ENCODE measurements around the gene SLC13A4. TPM values are rescaled to one million over a fixed set of nuclear protein-coding genes. Genes with fewer than 3 reads are reported as not detected.
"Not testable (repeated sequence)": the region's sequence is repeated elsewhere in the genome, so short reads cannot be mapped to it uniquely, and the experiment has no call there.

SLC13A4 gene
- total RNA-seq = not detected in 3 replicates
- long read RNA-seq, partial matches to known transcripts = 0 of 1 reads
- long read RNA-seq, other reads (novel, unspliced or antisense) = 1 of 1 reads

- no peaks in the 10 kb centered on the region for H3K36me3 Mint-ChIP-seq (ENCODE audit: low read depth)
- H3K4me3 Mint-ChIP-seq (ENCODE audit: unreplicated experiment) = no peak within 1 kb of the TSS
- no peak for TF ChIP-seq CTCF (IDR thresholded peaks at IDR 0.05)
- H3K27ac Mint-ChIP-seq (ENCODE audit: unreplicated experiment) = no peak within 1 kb of the TSS
- DNase-seq (ENCODE audit: low spot score) = no peak
- H3K9me3 Mint-ChIP-seq (ENCODE audit: low read depth) = no peaks in the 10 kb centered on the region
- peaks cover 19% of the 10 kb centered on the region for H3K27me3 Mint-ChIP-seq (ENCODE audit: low read depth)
- H3K4me1 Mint-ChIP-seq (ENCODE audit: low read depth) = no peaks in the 10 kb centered on the region
These were observed at the start of gene SLC13A4 for GRCh38 chr7:135728136-135728669. Gene SLC13A4, minus strand, starts transcription at chr7:135728186. Its CDS starts 690 bp downstream, at chr7:135727496.

GRCh38 chr7:135775915-135776314 is 47.9 kb upstream of the SLC13A4 start:
- not testable (repeated sequence) for H3K27ac Mint-ChIP-seq (ENCODE audit: unreplicated experiment); H3K4me3 Mint-ChIP-seq (ENCODE audit: unreplicated experiment); H3K27me3 Mint-ChIP-seq (ENCODE audit: low read depth); DNase-seq (ENCODE audit: low spot score)
- Mint-ChIP-seq H3K9me3 (ENCODE audit: low read depth) (peaks cover 18% of the 10 kb centered on the region), H3K4me1 (ENCODE audit: low read depth) (peaks cover 22% of the 10 kb centered on the region), H3K36me3 (ENCODE audit: low read depth) (peaks cover 13% of the 10 kb centered on the region)

- H3K9me3 Mint-ChIP-seq (ENCODE audit: low read depth) = peaks cover 18% of the 10 kb centered on the region
- H3K4me3 Mint-ChIP-seq (ENCODE audit: unreplicated experiment) = no peak overlapping the region
- no peak for TF ChIP-seq CTCF (IDR thresholded peaks at IDR 0.05)
- peaks cover 22% of the 10 kb centered on the region for H3K4me1 Mint-ChIP-seq (ENCODE audit: low read depth)
- H3K27ac Mint-ChIP-seq (ENCODE audit: unreplicated experiment) = no peak overlapping the region
- H3K36me3 Mint-ChIP-seq (ENCODE audit: low read depth) = peaks cover 13% of the 10 kb centered on the region
- no peaks in the 10 kb centered on the region for H3K27me3 Mint-ChIP-seq (ENCODE audit: low read depth)
- no peak for DNase-seq (ENCODE audit: low spot score)
These were observed 47.2 kb upstream of the SLC13A4 start for GRCh38 chr7:135775230-135775629.

GRCh38 chr7:135774284-135774683 is 46.3 kb upstream of the SLC13A4 start:
- H3K27ac Mint-ChIP-seq (ENCODE audit: unreplicated experiment) = peak overlapping the region; percentile 70
- peaks cover 22% of the 10 kb centered on the region for H3K4me1 Mint-ChIP-seq (ENCODE audit: low read depth)
- H3K27me3 Mint-ChIP-seq (ENCODE audit: low read depth) = no peaks in the 10 kb centered on the region
- H3K36me3 Mint-ChIP-seq (ENCODE audit: low read depth) = peaks cover 13% of the 10 kb centered on the region
- no peak overlapping the region for H3K4me3 Mint-ChIP-seq (ENCODE audit: unreplicated experiment)
- DNase-seq (ENCODE audit: low spot score) = no peak
- no peak for TF ChIP-seq CTCF (IDR thresholded peaks at IDR 0.05)
- H3K9me3 Mint-ChIP-seq (ENCODE audit: low read depth) = peaks cover 18% of the 10 kb centered on the region

GRCh38 chr7:135773464-135773863 is 45.5 kb upstream of the SLC13A4 start:
- no peak for TF ChIP-seq CTCF (IDR thresholded peaks at IDR 0.05)
- H3K9me3 Mint-ChIP-seq (ENCODE audit: low read depth) = peaks cover 12% of the 10 kb centered on the region
- no peaks in the 10 kb centered on the region for H3K27me3 Mint-ChIP-seq (ENCODE audit: low read depth)
- H3K36me3 Mint-ChIP-seq (ENCODE audit: low read depth) = peaks cover 10% of the 10 kb centered on the region
- no peak overlapping the region for H3K4me3 Mint-ChIP-seq (ENCODE audit: unreplicated experiment)
- peaks cover 27% of the 10 kb centered on the region for H3K4me1 Mint-ChIP-seq (ENCODE audit: low read depth)
- DNase-seq (ENCODE audit: low spot score) = no peak
- H3K27ac Mint-ChIP-seq (ENCODE audit: unreplicated experiment) = no peak overlapping the region

- H3K4me3 Mint-ChIP-seq (ENCODE audit: unreplicated experiment) = no peak overlapping the region
- no peaks in the 10 kb centered on the region for H3K27me3 Mint-ChIP-seq (ENCODE audit: low read depth)
- peaks cover 4% of the 10 kb centered on the region for H3K9me3 Mint-ChIP-seq (ENCODE audit: low read depth)
- TF ChIP-seq CTCF (IDR thresholded peaks at IDR 0.05) = no peak
- H3K4me1 Mint-ChIP-seq (ENCODE audit: low read depth) = peaks cover 27% of the 10 kb centered on the region
- peak overlapping the region; percentile 69 for H3K27ac Mint-ChIP-seq (ENCODE audit: unreplicated experiment)
- peaks cover 3% of the 10 kb centered on the region for H3K36me3 Mint-ChIP-seq (ENCODE audit: low read depth)
- DNase-seq (ENCODE audit: low spot score) = no peak
These were observed 44.7 kb upstream of the SLC13A4 start for GRCh38 chr7:135772639-135773222.

Measured in chondrocyte (in vitro differentiated cells).